Measurements from ENCODE around the gene KRT35.

DNA sequence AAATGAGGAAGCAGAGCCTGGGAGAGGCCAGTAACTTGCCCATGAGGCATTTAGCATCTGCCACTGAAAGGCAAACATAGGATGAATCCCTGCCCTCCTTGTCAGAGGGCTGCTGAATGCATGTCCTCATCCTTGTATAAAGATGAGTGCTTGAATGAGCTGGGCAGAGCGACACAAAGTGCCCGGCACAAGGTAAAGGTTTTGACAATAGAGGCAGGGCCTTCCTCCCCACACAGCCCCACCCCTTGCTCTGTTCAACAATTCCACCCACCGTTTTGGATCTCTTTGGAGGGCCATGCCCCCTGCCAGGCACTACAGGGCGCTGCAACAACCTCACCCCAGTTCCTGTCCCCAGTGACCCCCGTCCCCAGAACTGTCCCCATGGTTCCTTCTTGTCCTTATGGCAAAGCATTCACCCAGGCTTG lies 48.6 kb upstream of the KRT35 start:
- TF ChIP-seq, protein P1, sequence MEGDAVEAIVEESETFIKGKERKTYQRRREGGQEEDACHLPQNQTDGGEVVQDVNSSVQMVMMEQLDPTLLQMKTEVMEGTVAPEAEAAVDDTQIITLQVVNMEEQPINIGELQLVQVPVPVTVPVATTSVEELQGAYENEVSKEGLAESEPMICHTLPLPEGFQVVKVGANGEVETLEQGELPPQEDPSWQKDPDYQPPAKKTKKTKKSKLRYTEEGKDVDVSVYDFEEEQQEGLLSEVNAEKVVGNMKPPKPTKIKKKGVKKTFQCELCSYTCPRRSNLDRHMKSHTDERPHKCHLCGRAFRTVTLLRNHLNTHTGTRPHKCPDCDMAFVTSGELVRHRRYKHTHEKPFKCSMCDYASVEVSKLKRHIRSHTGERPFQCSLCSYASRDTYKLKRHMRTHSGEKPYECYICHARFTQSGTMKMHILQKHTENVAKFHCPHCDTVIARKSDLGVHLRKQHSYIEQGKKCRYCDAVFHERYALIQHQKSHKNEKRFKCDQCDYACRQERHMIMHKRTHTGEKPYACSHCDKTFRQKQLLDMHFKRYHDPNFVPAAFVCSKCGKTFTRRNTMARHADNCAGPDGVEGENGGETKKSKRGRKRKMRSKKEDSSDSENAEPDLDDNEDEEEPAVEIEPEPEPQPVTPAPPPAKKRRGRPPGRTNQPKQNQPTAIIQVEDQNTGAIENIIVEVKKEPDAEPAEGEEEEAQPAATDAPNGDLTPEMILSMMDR (IDR thresholded peaks at IDR 0.05): no peak
- no peak for TF ChIP-seq POLR2AphosphoS5 (IDR thresholded peaks at IDR 0.05)
